ENCODE measurements around the gene C1orf174. TPM values are rescaled to one million over a fixed set of nuclear protein-coding genes. Genes with fewer than 3 reads are reported as not detected.

The C1orf174 gene
- total RNA-seq, 1 experiment from 2014 or later = 41.2 TPM

DNA sequence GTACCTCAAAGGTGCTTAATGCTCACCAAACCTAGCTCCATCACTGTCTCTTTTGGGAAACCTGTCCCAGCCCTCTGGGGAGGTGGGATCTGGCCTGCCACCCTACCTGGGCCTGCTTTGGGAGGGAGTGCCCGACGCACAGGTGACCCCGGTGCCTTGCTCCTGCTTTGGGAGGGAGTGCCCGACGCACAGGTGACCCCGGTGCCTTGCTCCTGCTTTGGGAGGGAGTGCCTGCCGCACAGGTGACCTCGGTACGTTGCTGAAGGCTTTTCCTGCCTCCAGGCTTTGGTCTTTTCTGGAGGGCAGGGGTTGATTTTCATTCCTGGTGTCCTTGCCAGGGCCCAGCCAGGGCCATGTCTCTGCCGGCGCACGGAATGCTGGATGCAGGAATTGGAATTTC, 25.2 kb upstream of the C1orf174 start:
- Histone ChIP-seq H3K27me3 (ENCODE audit: control insufficient read depth, insufficient read depth, low read length) (no peaks in the 10 kb centered on the region), H3K4me3 (ENCODE audit: low read depth in 2 of 2, low read length in 2 of 2) (no peak overlapping the region), H3K4me1 (ENCODE audit: control insufficient read depth, insufficient read depth, low read length) (no peaks in the 10 kb centered on the region), H3K27ac (ENCODE audit: low read length) (no peak overlapping the region), H3K36me3 (ENCODE audit: control insufficient read depth, insufficient read depth, low read length) (no peaks in the 10 kb centered on the region), H3K9me3 (ENCODE audit: control insufficient read depth, insufficient read depth, low read depth, low read length) (no peaks in the 10 kb centered on the region)
- intact Hi-C loops (cut with micrococcal nuclease; ENCODE audit: unreplicated experiment) = no loop called here
- ATAC-seq = no peak
- DNase-seq (ENCODE audit: low read depth, low spot score) = no peak
- in situ Hi-C loops (cut with HindIII; ENCODE audit: low pct_unique_long_range_greater_than_20kb, low sequenced_read_pairs) = no loop called here
- CTCF ChIA-PET = no interaction called here
- no TSS peak for BruUV-seq (replicated peaks)
- TF ChIP-seq, protein P1, sequence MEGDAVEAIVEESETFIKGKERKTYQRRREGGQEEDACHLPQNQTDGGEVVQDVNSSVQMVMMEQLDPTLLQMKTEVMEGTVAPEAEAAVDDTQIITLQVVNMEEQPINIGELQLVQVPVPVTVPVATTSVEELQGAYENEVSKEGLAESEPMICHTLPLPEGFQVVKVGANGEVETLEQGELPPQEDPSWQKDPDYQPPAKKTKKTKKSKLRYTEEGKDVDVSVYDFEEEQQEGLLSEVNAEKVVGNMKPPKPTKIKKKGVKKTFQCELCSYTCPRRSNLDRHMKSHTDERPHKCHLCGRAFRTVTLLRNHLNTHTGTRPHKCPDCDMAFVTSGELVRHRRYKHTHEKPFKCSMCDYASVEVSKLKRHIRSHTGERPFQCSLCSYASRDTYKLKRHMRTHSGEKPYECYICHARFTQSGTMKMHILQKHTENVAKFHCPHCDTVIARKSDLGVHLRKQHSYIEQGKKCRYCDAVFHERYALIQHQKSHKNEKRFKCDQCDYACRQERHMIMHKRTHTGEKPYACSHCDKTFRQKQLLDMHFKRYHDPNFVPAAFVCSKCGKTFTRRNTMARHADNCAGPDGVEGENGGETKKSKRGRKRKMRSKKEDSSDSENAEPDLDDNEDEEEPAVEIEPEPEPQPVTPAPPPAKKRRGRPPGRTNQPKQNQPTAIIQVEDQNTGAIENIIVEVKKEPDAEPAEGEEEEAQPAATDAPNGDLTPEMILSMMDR (IDR thresholded peaks at IDR 0.05) = no peak
- TF ChIP-seq, protein P2, sequence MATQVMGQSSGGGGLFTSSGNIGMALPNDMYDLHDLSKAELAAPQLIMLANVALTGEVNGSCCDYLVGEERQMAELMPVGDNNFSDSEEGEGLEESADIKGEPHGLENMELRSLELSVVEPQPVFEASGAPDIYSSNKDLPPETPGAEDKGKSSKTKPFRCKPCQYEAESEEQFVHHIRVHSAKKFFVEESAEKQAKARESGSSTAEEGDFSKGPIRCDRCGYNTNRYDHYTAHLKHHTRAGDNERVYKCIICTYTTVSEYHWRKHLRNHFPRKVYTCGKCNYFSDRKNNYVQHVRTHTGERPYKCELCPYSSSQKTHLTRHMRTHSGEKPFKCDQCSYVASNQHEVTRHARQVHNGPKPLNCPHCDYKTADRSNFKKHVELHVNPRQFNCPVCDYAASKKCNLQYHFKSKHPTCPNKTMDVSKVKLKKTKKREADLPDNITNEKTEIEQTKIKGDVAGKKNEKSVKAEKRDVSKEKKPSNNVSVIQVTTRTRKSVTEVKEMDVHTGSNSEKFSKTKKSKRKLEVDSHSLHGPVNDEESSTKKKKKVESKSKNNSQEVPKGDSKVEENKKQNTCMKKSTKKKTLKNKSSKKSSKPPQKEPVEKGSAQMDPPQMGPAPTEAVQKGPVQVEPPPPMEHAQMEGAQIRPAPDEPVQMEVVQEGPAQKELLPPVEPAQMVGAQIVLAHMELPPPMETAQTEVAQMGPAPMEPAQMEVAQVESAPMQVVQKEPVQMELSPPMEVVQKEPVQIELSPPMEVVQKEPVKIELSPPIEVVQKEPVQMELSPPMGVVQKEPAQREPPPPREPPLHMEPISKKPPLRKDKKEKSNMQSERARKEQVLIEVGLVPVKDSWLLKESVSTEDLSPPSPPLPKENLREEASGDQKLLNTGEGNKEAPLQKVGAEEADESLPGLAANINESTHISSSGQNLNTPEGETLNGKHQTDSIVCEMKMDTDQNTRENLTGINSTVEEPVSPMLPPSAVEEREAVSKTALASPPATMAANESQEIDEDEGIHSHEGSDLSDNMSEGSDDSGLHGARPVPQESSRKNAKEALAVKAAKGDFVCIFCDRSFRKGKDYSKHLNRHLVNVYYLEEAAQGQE (IDR thresholded peaks at IDR 0.05; ENCODE audit: insufficient read depth in 1 of 2, low read depth in 2 of 2, low read length in 1 of 2) = no peak
- TF ChIP-seq TCF7L2 (IDR thresholded peaks at IDR 0.05; ENCODE audit: low read depth, low read length) (no peak), SIN3A (IDR thresholded peaks at IDR 0.05; ENCODE audit: borderline replicate concordance, insufficient read depth, low read depth, low read length) (no peak), POLR2AphosphoS5 (IDR thresholded peaks at IDR 0.05; ENCODE audit: low read depth, low read length) (no peak)
- POLR2A ChIA-PET = no interaction called here

DNA sequence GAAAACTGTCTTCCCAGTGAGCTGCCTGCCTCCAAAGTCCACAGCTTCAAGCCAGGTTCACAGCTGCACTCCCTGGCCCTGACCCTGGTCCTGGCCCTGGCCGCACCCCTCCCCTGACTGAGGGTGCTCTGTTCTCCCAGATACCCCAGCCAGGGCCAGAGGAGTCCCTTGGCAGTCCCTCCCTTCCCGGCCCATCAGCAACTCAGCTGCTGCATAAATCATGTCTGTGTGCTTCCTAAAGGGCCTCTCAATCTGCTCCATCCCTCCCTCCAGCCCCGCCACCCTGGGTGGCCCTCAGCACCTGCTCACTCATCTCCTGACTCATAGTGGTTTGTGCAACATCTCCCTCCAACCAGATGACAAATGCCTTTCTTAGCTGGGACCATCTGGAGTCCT, 24.8 kb upstream of the C1orf174 start:
- ChIA-PET CTCF (no interaction called here), POLR2A (no interaction called here)
- TF ChIP-seq POLR2AphosphoS5 (IDR thresholded peaks at IDR 0.05; ENCODE audit: low read depth, low read length) = no peak
- no peak for TF ChIP-seq SIN3A (IDR thresholded peaks at IDR 0.05; ENCODE audit: borderline replicate concordance, insufficient read depth, low read depth, low read length)
- no peak for TF ChIP-seq TCF7L2 (IDR thresholded peaks at IDR 0.05; ENCODE audit: low read depth, low read length)
- TF ChIP-seq, protein P1 (IDR thresholded peaks at IDR 0.05) = no peak
- TF ChIP-seq, protein P2 (IDR thresholded peaks at IDR 0.05; ENCODE audit: insufficient read depth in 1 of 2, low read depth in 2 of 2, low read length in 1 of 2) = no peak
- in situ Hi-C loops (cut with HindIII; ENCODE audit: low pct_unique_long_range_greater_than_20kb, low sequenced_read_pairs) (no loop called here), intact Hi-C loops (cut with micrococcal nuclease; ENCODE audit: unreplicated experiment) (no loop called here)
- Histone ChIP-seq H3K4me1 (ENCODE audit: control insufficient read depth, insufficient read depth, low read length) (no peaks in the 10 kb centered on the region), H3K9me3 (ENCODE audit: control insufficient read depth, insufficient read depth, low read depth, low read length) (no peaks in the 10 kb centered on the region), H3K36me3 (ENCODE audit: control insufficient read depth, insufficient read depth, low read length) (no peaks in the 10 kb centered on the region), H3K4me3 (ENCODE audit: low read depth in 2 of 2, low read length in 2 of 2) (no peak overlapping the region), H3K27ac (ENCODE audit: low read length) (no peak overlapping the region), H3K27me3 (ENCODE audit: control insufficient read depth, insufficient read depth, low read length) (no peaks in the 10 kb centered on the region)
- DNase-seq (ENCODE audit: low read depth, low spot score) (no peak), ATAC-seq (no peak)
- no TSS peak for BruUV-seq (replicated peaks)

Measured in Panc1 (cell line).